Uterus (tissue), 4 donors: ENCODE results near the gene LAPTM5. TPM values are rescaled to one million over a fixed set of nuclear protein-coding genes. Genes with fewer than 3 reads are reported as not detected.

Experiments used
- DNase-seq, 2 donors: peaks; one replicate each; pipeline ENCODE4 v3.0.0-alpha.2; 2019 to 2020
- H3K27ac ChIP-seq, 2 donors: fragments of 200-600 bp; sonication (generic); 1 replicate in 1 of 2; 2 replicates in 1 of 2; pipeline ENCODE4 v1.5.1; 2016 to 2018
- H3K27me3 ChIP-seq, 2 donors: fragments of 200-600 bp; sonication (generic); one replicate each; pipeline ENCODE4 v1.5.1; 2018 to 2019; ENCODE audit warnings: control low read depth in 1 of 2
- H3K36me3 ChIP-seq, 2 donors: fragments of 200-600 bp; sonication (generic); one replicate each; pipeline ENCODE4 v1.5.1; 2019; ENCODE audit warnings: control low read depth in 1 of 2
- H3K4me1 ChIP-seq, 2 donors: fragments of 200-600 bp; sonication (generic); one replicate each; pipeline ENCODE4 v1.5.1; 2018 to 2019; ENCODE audit warnings: control low read depth in 1 of 2
- H3K4me3 ChIP-seq, 2 donors: fragments of 200-600 bp; sonication (generic); 1 replicate in 1 of 2; 2 replicates in 1 of 2; pipeline ENCODE4 v1.5.1; 2018 to 2019; ENCODE audit warnings: mild to moderate bottlenecking in 1 of 2
- H3K9me3 ChIP-seq, 2 donors: fragments of 200-600 bp; sonication (generic); one replicate each; pipeline ENCODE4 v1.5.1; 2019; ENCODE audit warnings: control low read depth in 1 of 2
- POLR2A ChIP-seq, 2 donors: fragments of 450-650 bp; IDR thresholded peaks; one replicate each; pipeline ENCODE4 v1.6.1; 2016; ENCODE audit warnings: antibody characterized with exemption in 2 of 2, mild to moderate bottlenecking in 1 of 2, moderate library complexity in 1 of 2
- intact Hi-C: fragments of 100-400 bp; cut with DNase I; formaldehyde crosslinking; loops from one replicate; pipeline ENCODE4 v1.15.1; 2023; ENCODE audit warnings: low total_unique reads
- total RNA-seq, 4 donors: library from RNA; depleted of rRNA in 3 of 4; stranded (reverse); fragments of >200 nt in 3 of 4; gene quantifications; one replicate each; pipeline versions ENCODE4 v1.1.0 to v1.2.4, GENCODE V29; 2014 to 2023
- TF ChIP-seq, protein P1 (sequence below), 4 experiments: fragments of 200-600 bp in 2 of 4; fragments of 450-650 bp in 2 of 4; sonication (generic) in 2 of 4; IDR thresholded peaks; one replicate each; pipeline ENCODE4 v1.5.1; 2016 to 2019; ENCODE audit warnings: antibody characterized with exemption in 4 of 4, mild to moderate bottlenecking in 2 of 4, moderate library complexity in 1 of 4
- donor health status: DM: yes; HTN: yes; CAD: no.

LAPTM5 gene
- total RNA-seq, 4 donors from 2014 or later: 6.1 to 76.8 (median 15.8) TPM

DNA sequence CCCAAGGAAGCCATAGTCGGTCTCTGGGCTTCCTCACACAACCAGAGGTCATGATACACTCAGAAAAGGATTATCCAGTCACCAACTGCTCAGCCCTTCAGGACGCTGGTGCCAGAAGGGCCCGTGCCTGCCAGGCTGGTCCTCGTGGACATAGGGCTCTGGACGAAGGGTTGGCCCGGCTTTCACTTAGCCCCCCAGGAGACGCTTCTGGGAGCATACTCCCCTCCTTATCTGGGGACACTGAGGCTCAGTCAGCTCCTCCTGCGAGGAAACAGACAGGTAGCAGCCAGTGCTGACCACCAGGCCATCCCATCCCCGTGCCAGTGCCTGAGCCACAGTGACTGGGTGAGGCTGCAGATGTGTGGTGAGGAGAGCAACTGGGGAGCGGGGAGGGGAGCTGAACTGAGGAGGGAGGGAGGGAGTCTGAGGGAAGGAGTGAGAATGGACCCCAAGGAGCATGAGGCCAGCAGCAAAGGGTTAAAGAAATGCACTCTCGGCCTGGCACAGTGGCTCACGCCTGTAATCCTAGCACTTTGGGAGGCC lies 17.9 kb upstream of the LAPTM5 start:
- TF ChIP-seq, protein P1, sequence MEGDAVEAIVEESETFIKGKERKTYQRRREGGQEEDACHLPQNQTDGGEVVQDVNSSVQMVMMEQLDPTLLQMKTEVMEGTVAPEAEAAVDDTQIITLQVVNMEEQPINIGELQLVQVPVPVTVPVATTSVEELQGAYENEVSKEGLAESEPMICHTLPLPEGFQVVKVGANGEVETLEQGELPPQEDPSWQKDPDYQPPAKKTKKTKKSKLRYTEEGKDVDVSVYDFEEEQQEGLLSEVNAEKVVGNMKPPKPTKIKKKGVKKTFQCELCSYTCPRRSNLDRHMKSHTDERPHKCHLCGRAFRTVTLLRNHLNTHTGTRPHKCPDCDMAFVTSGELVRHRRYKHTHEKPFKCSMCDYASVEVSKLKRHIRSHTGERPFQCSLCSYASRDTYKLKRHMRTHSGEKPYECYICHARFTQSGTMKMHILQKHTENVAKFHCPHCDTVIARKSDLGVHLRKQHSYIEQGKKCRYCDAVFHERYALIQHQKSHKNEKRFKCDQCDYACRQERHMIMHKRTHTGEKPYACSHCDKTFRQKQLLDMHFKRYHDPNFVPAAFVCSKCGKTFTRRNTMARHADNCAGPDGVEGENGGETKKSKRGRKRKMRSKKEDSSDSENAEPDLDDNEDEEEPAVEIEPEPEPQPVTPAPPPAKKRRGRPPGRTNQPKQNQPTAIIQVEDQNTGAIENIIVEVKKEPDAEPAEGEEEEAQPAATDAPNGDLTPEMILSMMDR (IDR thresholded peaks at IDR 0.05): no peak
- TF ChIP-seq POLR2A (IDR thresholded peaks at IDR 0.05): no peak
- no peak overlapping the region for H3K27ac ChIP-seq
- intact Hi-C loops: loop anchor here (5.0 kb wide), 1 partner anchor 53 kb away; the partner anchor contains the start of gene MATN1

DNA sequence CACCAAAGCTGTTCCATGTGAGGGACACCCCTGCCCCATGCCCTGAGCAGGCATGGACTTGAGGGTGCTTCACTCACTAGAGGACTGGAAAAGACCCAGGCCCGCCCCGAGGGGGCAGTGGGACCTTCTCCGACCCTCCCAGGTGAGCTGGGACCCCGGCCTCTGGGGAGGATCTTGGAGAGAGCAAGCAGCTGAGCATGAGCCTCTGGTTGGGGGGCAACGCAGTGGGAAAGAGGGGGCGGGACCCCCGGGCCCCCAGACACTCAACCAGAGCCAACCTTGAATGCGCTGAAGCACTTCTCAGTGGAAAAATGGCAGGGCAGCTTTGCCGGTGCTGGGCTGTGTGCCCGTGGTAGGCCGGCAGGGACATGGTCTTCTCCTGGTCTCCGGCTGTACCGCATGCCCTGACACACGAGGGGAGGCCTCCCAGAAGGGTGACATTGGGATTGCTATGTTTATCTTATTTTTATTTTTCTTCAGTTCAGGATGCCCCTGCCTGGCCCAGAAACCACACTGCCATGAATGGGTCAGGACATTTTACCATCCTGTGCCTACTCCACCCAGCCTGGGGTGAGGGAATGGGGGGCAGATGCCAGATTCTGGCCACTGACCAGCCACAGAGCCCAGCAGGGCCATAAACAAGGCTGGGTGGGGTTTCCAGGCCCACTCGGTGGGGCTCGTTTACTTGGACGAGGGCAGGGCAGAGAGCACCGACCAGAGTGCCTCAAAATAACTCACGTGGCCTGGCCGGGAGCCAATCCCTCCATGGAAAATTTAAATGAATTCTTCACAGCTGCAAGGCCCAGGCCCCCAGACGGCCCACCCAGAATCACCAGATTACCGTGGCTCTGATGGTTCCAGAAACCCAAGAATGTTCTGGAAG lies 17.2 kb upstream of the LAPTM5 start:
- no peaks in the 10 kb centered on the region for H3K27me3 ChIP-seq
- no peaks in the 10 kb centered on the region for H3K4me1 ChIP-seq
- H3K36me3 ChIP-seq: no peaks in the 10 kb centered on the region
- TF ChIP-seq POLR2A (IDR thresholded peaks at IDR 0.05): no peak
- no peaks in the 10 kb centered on the region for H3K9me3 ChIP-seq
- no peak overlapping the region for H3K27ac ChIP-seq
- intact Hi-C loops: loop anchor here (5.0 kb wide), 1 partner anchor 52 kb away; the partner anchor contains the start of gene MATN1
- no peak for DNase-seq
- H3K4me3 ChIP-seq: no peak overlapping the region

More for the DNA sequence above, 17.9 kb upstream of the LAPTM5 start:
- DNase-seq: no peak
- Histone ChIP-seq H3K4me3 (no peak overlapping the region), H3K36me3 (no peaks in the 10 kb centered on the region), H3K4me1 (no peaks in the 10 kb centered on the region), H3K27me3 (no peaks in the 10 kb centered on the region), H3K9me3 (no peaks in the 10 kb centered on the region)

DNA sequence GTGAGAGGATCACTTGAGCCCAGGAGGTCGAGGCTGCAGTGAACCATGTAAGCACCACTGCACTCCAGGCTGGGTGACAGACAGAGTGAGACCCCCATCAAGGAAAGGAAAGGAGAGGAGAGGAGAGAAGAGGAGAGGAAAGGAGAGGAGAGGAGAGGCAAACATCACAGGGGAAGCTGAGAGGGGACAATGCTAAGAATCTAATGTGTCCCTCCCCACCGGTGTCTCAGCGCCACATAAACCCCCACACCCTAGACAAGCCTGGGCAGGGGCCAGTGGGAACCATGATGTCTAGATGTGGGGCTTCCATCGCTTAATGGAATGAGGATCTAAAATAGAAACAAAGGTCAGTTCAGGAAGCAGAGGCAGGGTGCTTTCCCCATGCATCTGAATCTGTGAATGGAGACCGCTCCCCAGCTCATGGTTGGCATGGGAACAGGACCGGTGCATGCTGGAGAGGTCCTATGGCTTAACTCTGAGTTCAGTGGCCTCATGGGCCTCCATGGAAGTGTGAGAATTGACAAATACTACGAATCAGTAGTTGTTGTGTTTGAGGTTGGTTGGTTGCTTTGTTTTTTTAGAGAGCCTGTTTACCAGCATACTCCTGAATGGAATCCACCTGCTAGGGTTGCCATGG lies 16.3 kb upstream of the LAPTM5 start:
- H3K27ac ChIP-seq: no peak overlapping the region
- no peak overlapping the region for H3K4me3 ChIP-seq
- intact Hi-C loops: no loop called here
- H3K36me3 ChIP-seq: no peaks in the 10 kb centered on the region
- H3K27me3 ChIP-seq: no peaks in the 10 kb centered on the region
- no peaks in the 10 kb centered on the region for H3K4me1 ChIP-seq
- no peak for DNase-seq
- no peak for TF ChIP-seq POLR2A (IDR thresholded peaks at IDR 0.05)
- TF ChIP-seq, protein P1 (IDR thresholded peaks at IDR 0.05): no peak
- no peaks in the 10 kb centered on the region for H3K9me3 ChIP-seq

DNA sequence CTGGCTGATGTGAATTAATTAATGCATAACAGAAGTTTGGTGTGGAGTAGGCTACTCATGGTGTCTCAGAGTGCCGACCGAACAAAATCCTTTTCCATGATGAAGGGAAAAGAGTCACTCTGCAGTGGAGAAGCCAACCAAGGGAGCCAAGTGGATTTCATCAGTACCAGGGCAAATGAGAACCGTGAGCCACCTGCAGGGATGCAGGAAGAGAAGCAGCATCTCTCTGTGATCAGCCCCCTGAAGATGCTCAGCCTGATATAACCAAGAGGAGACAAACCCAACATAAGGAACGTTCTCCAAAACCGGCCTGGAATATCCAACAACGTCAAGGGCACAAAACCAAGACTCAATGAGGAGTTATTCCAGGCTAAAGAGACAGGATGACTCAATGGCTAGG lies 13.4 kb upstream of the LAPTM5 start:
- intact Hi-C loops: no loop called here
- Histone ChIP-seq H3K27ac (no peak overlapping the region), H3K4me1 (no peaks in the 10 kb centered on the region), H3K27me3 (no peaks in the 10 kb centered on the region), H3K4me3 (no peak overlapping the region), H3K9me3 (no peaks in the 10 kb centered on the region), H3K36me3 (no peaks in the 10 kb centered on the region)
- no peak for DNase-seq
- TF ChIP-seq POLR2A (IDR thresholded peaks at IDR 0.05): no peak
- TF ChIP-seq, protein P1 (IDR thresholded peaks at IDR 0.05): no peak

DNA sequence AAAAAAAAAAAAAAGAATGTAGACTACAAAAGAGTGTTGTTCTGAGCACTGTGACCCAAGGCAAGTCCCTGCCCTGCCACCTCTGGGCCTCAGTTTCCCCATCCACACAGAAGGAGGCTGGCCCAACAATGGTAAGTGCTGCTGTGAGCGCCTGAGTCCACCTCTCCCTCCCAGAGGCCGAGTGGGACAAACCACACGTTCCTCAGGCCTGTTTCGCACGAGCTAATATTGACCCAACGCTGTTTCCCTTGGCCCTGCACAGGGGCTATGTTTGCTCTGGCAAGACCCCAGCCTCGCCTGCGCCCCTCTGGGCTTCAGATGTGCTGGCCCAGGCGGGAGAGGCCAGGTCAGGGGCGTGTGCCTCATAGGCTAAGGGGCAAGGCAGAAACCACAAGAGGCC lies 12.6 kb upstream of the LAPTM5 start:
- intact Hi-C loops: no loop called here
- H3K9me3 ChIP-seq: no peaks in the 10 kb centered on the region
- no peak for DNase-seq

More for the DNA sequence above, 12.6 kb upstream of the LAPTM5 start:
- H3K27me3 ChIP-seq: no peaks in the 10 kb centered on the region
- no peak for TF ChIP-seq POLR2A (IDR thresholded peaks at IDR 0.05)
- TF ChIP-seq, protein P1 (IDR thresholded peaks at IDR 0.05): no peak
- H3K4me3 ChIP-seq: no peak overlapping the region
- no peaks in the 10 kb centered on the region for H3K36me3 ChIP-seq
- no peaks in the 10 kb centered on the region for H3K4me1 ChIP-seq
- no peak overlapping the region for H3K27ac ChIP-seq
